Activated T-cell treated with anti-CD3 and anti-CD28 coated beads, Interleukin-2, amount 50 U/mL, for 72 hours (primary cell): Measurements from ENCODE around the gene IL24. TPM values are rescaled to one million over a fixed set of nuclear protein-coding genes. Genes with fewer than 3 reads are reported as not detected.

Source experiments
- ATAC-seq, 2 donors: fragments of 150-1000 bp; cut with Tn5 transposase; replicated peaks in 1 of 2; 2 replicates each; pipeline ENCODE4 v1.10.0; 2021; ENCODE audit warnings: moderate library complexity in 2 of 2, mild to moderate bottlenecking in 1 of 2
- DNase-seq, 2 donors: peaks; one replicate each; pipeline ENCODE4 v3.0.0; 2021 to 2022; ENCODE audit warnings: mixed read lengths in 1 of 2
- H3K27ac Mint-ChIP-seq: one replicate; pipeline ENCODE4 v1.8.0; 2022; ENCODE audit warnings: mild to moderate bottlenecking, moderate library complexity, mixed read lengths
- H3K27me3 Mint-ChIP-seq: one replicate; pipeline ENCODE4 v1.8.0; 2022; ENCODE audit warnings: low read depth, mixed read lengths
- H3K36me3 Mint-ChIP-seq, 2 donors: one replicate each; pipeline ENCODE4 v1.8.0; 2022; ENCODE audit warnings: mixed read lengths in 2 of 2, mild to moderate bottlenecking in 1 of 2; ENCODE audit not compliant: insufficient read depth in 2 of 2
- H3K4me1 Mint-ChIP-seq: one replicate; pipeline ENCODE4 v1.8.0; 2022; ENCODE audit warnings: low read depth, mixed read lengths
- H3K4me3 Mint-ChIP-seq, 2 donors: one replicate each; pipeline ENCODE4 v1.8.0; 2022; ENCODE audit warnings: mild to moderate bottlenecking in 2 of 2, mixed read lengths in 2 of 2, moderate library complexity in 2 of 2
- H3K9me3 Mint-ChIP-seq, 2 donors: one replicate each; pipeline ENCODE4 v1.8.0; 2022; ENCODE audit warnings: mixed read lengths in 2 of 2
- total RNA-seq, 2 donors: library from RNA; stranded (reverse); gene quantifications; one replicate each; pipeline ENCODE4 v1.2.3, GENCODE V29; 2022

The IL24 gene
- total RNA-seq, 2 donors from 2014 or later, result 3.9 to 5.2 TPM

DNA sequence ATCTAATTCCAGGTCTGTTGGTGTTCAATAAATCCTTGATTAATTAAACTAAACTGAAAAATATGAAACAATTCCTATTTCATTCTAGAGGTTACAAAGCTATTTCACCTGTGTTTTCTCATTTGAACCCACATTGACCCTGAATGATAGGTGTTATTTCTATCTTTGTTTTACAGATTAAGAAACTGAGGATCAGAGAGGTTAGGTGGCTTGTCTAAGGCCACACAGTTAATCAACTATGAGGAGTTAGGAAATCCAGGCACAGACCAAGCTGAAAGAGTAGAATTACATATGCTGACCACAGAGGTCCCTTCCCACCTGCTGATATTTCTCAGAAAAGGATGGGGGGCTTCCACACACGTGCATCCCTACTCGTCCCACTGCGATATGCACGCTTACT, 48.5 kb downstream of the IL24 start:
- ATAC-seq, result no peak
- Mint-ChIP-seq H3K27me3 (peaks cover 9% of the 10 kb centered on the region), H3K4me1 (no peaks in the 10 kb centered on the region), H3K27ac (no peak overlapping the region), H3K9me3 (peaks cover 3 to 4% of the 10 kb centered on the region in 2 donors), H3K4me3 (no peak overlapping the region), H3K36me3 (no peaks in the 10 kb centered on the region)
- no peak for DNase-seq

DNA sequence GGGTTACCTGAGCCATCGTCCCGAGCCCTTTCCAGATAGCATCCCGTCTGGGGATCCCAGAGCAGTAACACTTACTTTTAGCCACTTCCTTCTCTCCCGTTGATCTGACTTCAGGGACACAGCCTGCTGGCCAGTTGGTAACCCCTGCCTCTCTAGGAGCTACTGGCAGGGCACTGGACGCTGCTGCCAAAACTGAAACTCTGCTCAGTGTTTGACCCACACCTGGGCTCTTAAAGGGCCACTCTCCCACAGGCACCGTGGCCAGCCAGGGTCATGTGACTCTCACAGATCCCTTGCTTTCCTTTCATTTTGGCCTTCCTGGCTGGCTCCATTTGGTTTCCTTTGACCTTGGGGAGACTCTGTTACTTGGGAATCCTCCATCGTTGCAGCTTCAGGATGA, 49.0 kb downstream of the IL24 start, which contains the start of gene PIGR:
Gene PIGR (minus strand): TSS at position 206 of the 400 bp plus-strand sequence. CDS start 5,935 bp downstream, outside the sequence.
- Mint-ChIP-seq H3K36me3 (no peaks in the 10 kb centered on the region), H3K4me3 (no peak within 1 kb of the TSS), H3K9me3 (peaks cover 3 to 4% of the 10 kb centered on the region in 2 donors), H3K27me3 (peaks cover 9% of the 10 kb centered on the region), H3K27ac (no peak within 1 kb of the TSS), H3K4me1 (no peaks in the 10 kb centered on the region)
- ATAC-seq (no peak), DNase-seq (no peak)

DNA sequence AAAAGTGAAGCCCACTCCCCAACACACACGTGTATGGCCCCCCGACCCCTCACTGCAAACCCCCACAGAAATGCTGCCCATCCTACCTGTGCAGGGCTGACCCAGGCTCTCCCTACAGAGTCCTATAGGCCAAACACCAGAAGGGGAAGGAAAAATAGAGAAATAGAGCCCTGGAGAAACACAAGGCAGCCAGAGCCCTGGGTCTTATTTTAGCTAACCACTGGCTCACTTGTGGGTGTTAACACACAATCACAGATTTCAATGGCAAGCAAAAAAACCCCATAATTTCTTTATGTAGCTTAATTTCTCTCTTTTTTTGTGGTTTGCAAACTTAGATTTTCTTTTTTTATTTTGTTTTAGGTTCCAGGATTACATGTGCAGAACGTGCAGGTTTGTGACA, 50.0 kb downstream of the IL24 start:
- no peak for ATAC-seq
- no peaks in the 10 kb centered on the region for H3K36me3 Mint-ChIP-seq
- H3K9me3 Mint-ChIP-seq, result peaks cover 3 to 4% of the 10 kb centered on the region in 2 donors
- no peak overlapping the region for H3K4me3 Mint-ChIP-seq
- no peak for DNase-seq
- no peak overlapping the region for H3K27ac Mint-ChIP-seq
- H3K27me3 Mint-ChIP-seq, result peaks cover 9% of the 10 kb centered on the region
- H3K4me1 Mint-ChIP-seq, result peaks cover 3% of the 10 kb centered on the region

DNA sequence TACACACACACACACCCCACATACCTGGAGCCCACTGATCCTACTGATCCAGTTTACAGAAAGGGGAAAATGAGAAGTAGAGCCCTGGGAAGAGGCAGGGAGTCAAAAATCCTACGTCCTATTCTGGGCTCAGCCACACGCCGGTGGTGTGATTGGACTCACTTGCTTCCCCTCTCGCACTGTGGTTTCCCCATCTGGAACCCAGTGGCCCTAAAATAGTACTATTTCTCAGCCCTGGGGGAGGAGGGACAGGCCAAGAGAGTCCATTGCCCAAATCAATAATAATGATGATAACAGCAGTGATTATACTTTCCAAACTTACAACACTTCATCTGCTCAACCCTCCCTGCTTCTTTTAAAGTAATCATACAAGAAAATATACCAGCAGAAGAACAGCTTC, 52.0 kb downstream of the IL24 start:
- DNase-seq (no peak), ATAC-seq (no peak)
- H3K4me1 Mint-ChIP-seq, result peaks cover 5% of the 10 kb centered on the region
- peaks cover 3 to 4% of the 10 kb centered on the region in 2 donors for H3K9me3 Mint-ChIP-seq
- H3K36me3 Mint-ChIP-seq, result no peaks in the 10 kb centered on the region
- no peak overlapping the region for H3K4me3 Mint-ChIP-seq
- H3K27me3 Mint-ChIP-seq, result peaks cover 9% of the 10 kb centered on the region
- no peak overlapping the region for H3K27ac Mint-ChIP-seq

DNA sequence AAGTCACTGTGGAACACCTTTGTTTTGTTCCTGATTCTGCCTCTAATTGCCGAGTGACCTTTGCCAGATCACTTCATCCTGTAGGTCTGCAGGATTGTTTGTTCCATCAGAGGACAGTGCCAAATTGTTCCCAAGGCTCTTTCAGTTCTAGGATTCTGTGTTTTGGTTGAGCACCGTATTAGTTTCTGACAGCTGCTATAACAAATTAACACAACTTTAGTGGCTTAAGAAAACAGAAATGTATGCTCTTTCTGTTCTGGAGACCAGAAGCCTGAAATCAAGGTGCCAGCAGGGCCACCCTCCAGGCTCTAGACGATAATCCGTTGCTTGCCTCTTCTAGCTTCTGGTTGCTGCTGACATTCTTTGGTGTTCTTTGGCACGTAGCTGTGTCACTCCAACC, 52.4 kb downstream of the IL24 start:
- ATAC-seq (no peak), DNase-seq (no peak)
- H3K4me1 Mint-ChIP-seq, result peaks cover 9% of the 10 kb centered on the region
- H3K27me3 Mint-ChIP-seq, result peaks cover 9% of the 10 kb centered on the region
- peaks cover 3 to 4% of the 10 kb centered on the region in 2 donors for H3K9me3 Mint-ChIP-seq
- no peak overlapping the region for H3K4me3 Mint-ChIP-seq
- H3K27ac Mint-ChIP-seq, result no peak overlapping the region
- H3K36me3 Mint-ChIP-seq, result no peaks in the 10 kb centered on the region

DNA sequence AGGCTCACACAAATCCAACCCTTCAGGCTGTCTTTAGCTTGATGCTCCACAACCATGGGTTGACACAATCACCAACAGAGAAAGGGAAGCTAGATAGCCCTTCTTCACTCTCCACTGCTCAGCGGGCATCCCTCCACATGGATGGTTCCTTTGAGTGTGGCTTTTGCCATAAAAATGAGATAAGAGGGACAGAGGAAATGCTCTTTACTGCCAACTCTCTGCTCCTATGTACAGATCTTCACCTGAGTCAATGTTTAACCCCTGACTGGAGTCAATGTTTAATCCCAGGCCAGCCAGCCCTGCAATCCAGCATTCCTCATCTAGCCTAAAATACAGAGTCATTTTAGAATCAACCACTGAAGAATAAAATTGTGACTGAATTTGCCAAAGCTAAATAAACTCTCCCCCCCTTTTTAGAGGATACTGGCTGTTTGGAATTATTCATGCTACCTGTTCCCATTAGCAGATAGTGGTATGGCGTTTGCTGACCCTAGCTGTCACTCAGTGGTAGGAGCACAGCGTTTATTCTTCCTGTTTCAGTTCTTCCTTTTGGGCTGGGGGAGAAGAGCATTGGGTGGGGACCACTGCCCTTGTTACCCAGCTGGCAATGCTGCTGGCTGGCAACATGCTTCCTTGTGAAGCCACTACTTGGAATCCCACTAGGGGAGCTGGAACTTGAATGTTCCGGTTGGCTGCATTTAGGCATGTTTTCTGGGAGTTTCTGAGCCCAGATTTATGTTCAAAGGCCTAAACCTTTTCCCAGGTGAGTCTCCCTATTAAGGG, 54.3 kb downstream of the IL24 start:
- H3K4me3 Mint-ChIP-seq, result no peak overlapping the region
- no peaks in the 10 kb centered on the region for H3K36me3 Mint-ChIP-seq
- H3K4me1 Mint-ChIP-seq, result peaks cover 21% of the 10 kb centered on the region
- peaks cover 3% of the 10 kb centered on the region for H3K27me3 Mint-ChIP-seq
- H3K27ac Mint-ChIP-seq, result no peak overlapping the region
- no peak for DNase-seq
- peaks cover 3 to 4% of the 10 kb centered on the region in 2 donors for H3K9me3 Mint-ChIP-seq
- no peak for ATAC-seq

DNA sequence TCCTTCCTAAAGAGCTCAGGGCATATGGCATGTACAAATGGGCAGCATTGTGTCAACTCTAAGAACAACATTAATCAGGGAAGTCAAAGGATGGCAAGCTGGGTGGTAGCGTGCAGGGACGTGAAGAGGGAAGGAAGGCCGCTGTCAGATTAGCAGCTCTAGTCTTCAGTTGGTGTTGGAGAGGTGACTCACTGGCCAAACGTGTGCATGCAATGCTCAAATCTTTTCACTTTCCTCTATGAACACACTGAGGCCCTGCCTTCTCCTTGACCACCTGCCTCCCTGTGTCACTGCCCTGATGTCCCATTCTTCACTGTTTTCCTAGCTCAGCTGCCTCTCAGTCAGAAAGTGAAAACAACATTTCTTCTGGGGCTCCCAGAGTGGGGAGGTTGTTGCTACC, 54.9 kb downstream of the IL24 start:
- no peak overlapping the region for H3K4me3 Mint-ChIP-seq
- no peaks in the 10 kb centered on the region for H3K36me3 Mint-ChIP-seq
- peaks cover 21% of the 10 kb centered on the region for H3K4me1 Mint-ChIP-seq
- H3K27ac Mint-ChIP-seq, result no peak overlapping the region
- no peaks in the 10 kb centered on the region for H3K27me3 Mint-ChIP-seq
- ATAC-seq (no peak), DNase-seq (no peak)
- peaks cover 3 to 4% of the 10 kb centered on the region in 2 donors for H3K9me3 Mint-ChIP-seq

DNA sequence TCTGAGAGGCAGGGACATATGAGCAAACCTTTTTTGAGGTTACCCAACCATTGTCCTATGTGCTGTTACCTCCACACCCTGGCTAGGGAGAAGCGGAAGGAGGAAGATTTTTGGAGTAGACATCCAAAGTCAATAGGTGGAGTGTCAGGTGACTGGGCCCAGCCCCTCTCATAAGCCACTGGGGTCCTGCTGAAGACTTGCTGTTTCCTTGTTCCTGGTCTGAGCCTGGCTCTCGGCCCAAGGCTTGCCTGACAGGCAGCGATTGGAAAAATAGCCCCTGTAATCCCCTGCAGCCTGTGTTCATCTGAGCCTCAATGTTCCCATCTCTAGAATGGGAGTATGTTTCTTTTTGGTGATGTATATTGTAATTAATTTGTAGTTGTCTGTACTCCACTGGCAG, 55.9 kb downstream of the IL24 start:
- DNase-seq, result no peak
- H3K27me3 Mint-ChIP-seq, result no peaks in the 10 kb centered on the region
- H3K9me3 Mint-ChIP-seq, result peaks cover 3 to 4% of the 10 kb centered on the region in 2 donors

DNA sequence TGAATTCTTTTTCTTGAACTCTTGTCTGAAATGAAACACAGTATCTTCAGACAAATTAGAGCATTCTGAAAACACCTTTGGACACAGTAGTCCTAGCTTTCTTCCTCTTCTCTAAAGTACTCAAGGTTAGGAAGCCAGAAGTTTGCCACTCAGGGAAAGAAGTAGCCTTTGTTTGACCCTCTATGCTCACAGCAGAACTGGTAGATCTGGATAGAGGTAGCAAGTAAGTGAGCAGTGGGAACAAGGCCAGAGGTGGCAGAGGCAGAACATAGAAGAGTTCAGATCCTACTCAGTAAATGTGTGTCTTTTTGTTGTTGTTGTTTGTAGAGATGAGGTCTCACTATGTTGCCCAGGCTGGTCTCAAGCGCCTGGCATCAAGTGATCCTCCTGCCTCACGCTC, 56.4 kb downstream of the IL24 start:
- Mint-ChIP-seq H3K4me1 (peaks cover 21% of the 10 kb centered on the region), H3K36me3 (no peaks in the 10 kb centered on the region), H3K4me3 (no peak overlapping the region), H3K27me3 (no peaks in the 10 kb centered on the region), H3K9me3 (peaks cover 3 to 4% of the 10 kb centered on the region in 2 donors), H3K27ac (no peak overlapping the region)
- ATAC-seq (no peak), DNase-seq (no peak)

More for the DNA sequence above, 55.9 kb downstream of the IL24 start:
- peaks cover 21% of the 10 kb centered on the region for H3K4me1 Mint-ChIP-seq
- no peak for ATAC-seq
- no peaks in the 10 kb centered on the region for H3K36me3 Mint-ChIP-seq
- no peak overlapping the region for H3K27ac Mint-ChIP-seq
- H3K4me3 Mint-ChIP-seq, result no peak overlapping the region

Other genes starting within 250 kb of the IL24 start
- gene MAPKAPK2, start 212.5 kb upstream of the IL24 start, total RNA-seq, result 100 to 1,000 TPM; 101 to 102 TPM
- gene IL19, start 126.7 kb upstream of the IL24 start, total RNA-seq, result not detected
- 1 to 10 TPM in 1 of 2 donors, under 1 TPM in 1; 0.77 to 2.3 TPM for gene IL10, start 124.9 kb upstream of the IL24 start, total RNA-seq
- under 1 TPM in 1 of 2 donors, not detected in 1; 0.28 TPM for gene IL20, start 31.8 kb upstream of the IL24 start, total RNA-seq
- 10 to 100 TPM; 47.3 to 50.3 TPM for gene FCMR, start 24.5 kb downstream of the IL24 start, total RNA-seq
- gene PIGR, start 49.0 kb downstream of the IL24 start, total RNA-seq, result under 1 TPM in 1 of 2 donors, not detected in 1; 0.12 TPM
- gene FCAMR, start 73.0 kb downstream of the IL24 start, total RNA-seq, result not detected
- under 1 TPM; 0.12 to 0.21 TPM for gene C1orf116, start 135.3 kb downstream of the IL24 start, total RNA-seq
- gene YOD1, start 153.8 kb downstream of the IL24 start, total RNA-seq, result 10 to 100 TPM; 12.6 to 13.2 TPM
- gene PFKFB2, start 155.8 kb downstream of the IL24 start, total RNA-seq, result 1 to 10 TPM; 4.6 to 6.9 TPM
- gene C4BPB, start 191.4 kb downstream of the IL24 start, total RNA-seq, result 1 to 10 TPM; 2.6 to 7.4 TPM
- not detected for gene C4BPA, start 206.8 kb downstream of the IL24 start, total RNA-seq